Activated CD4-positive, alpha-beta T cell treated with anti-CD3 and anti-CD28 coated beads, Interleukin-2, Interleukin-6, amounts not matched to agents 100 ng/mL and 50 ng/mL, durations not matched to agents 16 hours and 8 hours (primary cell): ENCODE results near the gene ACTG2.
A peak's percentile ranks its signal among the peaks of the same experiment; 100 is the strongest.
"Not testable (repeated sequence)": the region's sequence is repeated elsewhere in the genome, so short reads cannot be mapped to it uniquely, and the experiment has no call there.

Experiments used
- DNase-seq: peaks from one replicate; pipeline ENCODE4 v3.0.0-alpha.2; 2020

ACTG2 gene

DNA sequence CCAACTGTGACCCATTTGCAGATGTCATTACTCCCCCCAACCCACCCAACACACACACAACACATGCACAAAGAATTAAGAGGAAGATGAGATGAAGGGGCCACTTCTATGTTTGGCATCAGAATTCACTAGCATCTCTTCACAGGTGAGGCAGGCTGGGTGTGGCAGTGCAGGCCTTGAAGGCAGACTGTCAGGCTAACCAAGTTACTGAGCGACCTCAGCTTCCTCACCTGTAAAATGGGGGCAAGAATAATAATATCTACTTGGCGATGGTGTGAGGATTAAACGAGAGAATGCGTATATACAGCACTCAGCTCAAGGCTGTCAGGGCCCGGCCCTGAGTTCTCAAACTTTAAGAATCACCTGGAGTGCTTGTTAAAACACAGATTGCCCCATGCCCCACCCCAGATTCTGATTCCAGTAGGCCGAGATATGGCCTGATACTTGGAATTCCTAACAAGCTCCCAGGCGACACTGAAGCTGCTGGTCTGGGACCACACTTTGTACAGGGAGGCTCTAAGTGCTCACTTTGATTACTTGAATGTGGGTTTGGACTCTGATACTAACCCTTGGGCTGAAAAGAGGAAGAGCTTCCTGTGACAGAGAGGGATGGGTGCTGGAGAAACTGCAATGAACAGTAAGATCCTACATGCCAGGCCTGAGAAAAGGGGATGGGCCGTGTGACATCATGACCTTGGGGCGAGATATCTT is 1.1 kb downstream of the ACTG2 start:
- DNase-seq: no peak

DNA sequence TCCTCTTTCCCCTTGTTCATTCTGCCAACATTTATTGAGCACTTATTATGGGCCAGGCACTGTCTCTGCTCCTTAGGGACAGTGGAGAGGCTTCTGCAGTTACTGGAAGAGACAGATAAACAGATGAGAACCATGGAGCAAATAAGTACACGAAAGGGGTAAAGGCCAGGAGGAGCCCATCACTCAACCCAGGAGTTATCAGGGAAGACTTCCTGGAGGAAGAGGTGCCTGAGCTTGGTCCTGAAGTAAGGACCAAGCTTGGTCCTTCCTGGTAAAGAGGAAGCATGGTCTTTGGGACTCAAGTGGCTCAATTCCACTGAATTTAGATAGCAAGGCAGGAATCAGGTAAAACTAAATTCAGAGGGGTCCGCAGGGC is 1.7 kb downstream of the ACTG2 start:
- no peak for DNase-seq

DNA sequence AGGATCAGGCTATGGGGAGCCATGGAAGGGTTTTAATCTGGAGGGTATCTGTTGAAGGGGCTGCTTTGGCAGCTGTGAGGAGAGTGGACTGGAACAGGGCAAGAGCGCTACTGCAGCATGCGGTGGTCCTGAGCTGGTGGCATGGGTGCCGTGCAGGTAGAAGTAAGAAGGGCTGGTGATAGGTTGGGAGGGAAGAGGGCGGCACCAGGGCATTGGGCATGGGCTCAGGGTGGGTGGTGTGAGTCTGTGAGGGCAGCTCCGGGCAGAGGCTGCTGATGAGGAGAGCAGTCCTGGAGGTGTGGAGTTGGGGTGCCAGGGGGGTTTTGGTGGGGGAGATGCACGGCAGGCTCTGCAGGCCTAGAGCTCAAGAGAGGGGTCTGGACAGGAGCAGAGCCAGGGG is 2.1 kb downstream of the ACTG2 start:
- DNase-seq: no peak

DNA sequence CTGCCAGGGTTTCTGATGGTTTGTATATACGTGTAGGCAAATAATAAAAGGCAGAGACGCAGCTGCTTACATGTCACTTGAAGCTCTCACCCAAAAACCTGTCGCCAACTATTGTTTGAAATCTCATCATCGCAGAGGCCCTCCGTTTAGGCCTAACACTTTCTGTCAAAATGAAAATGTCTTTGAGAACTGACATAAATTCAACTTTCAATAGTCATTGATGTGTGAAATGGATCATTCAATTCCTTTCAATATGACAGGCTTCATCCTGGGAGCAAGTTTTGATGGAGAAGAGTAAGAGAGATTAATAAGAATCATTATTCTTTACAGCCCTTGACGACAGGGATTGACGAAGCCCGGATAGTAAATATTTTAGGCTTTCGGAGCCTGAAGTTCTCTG is 2.7 kb downstream of the ACTG2 start:
- DNase-seq: peak; percentile 49

DNA sequence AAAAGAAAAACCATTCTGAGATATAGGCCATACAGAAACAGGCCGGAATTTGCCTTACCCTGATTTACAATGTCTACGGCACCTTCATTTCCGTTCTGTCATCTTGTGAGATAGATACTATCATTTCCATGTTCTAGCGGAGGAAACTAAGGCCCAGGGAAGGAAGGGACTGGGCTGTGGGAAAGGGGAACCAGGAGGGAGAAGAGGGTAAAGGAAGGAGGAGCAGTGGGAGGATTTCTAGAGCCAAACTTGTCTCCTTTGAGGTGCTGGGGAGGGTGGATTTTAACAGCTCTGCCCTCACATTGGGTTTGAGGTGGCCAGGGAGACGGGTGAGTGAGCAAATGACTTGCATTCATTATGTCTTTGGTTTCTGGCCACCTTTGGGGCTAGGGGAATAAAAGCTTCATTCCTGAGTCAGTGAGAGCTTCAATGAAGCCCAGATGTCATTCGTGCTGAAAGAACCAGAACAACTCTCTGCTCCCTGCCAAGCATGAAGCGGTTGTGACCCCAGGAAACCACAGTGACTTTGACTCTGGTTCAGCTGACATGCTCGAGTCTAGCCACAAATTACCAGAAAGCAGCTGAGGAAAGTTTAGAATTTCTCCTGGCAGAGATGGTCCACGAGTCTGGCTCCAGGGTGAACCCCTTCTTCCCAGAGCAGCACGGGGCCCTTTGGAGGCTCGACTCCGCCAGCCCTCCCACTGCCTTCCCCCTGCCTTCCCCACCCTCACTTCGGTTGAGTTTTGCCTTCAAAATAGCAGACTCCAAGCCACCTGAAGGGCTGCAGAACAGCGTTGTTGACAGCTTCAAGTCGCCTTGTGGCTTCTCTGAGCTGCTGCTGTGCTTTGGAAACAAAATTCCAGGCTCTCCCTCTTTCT is 3.8 kb downstream of the ACTG2 start:
- DNase-seq: peak; percentile 68

DNA sequence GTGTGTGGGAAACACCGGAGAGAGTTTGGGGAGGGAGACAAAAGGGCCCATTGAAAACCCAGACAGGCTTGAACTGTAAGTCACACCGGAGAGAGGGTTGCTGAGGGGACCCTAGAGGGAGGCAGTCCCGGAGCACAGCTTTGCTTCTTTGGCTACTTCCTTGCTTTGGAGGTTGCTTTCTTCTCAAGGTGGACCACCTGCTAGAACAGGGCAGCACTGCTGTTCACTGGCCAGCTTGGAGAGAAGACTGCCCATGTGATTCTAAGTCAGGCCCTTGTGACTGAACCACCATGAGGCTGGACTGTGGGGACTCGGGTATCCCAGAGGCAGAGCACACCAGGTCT is 4.4 kb downstream of the ACTG2 start:
- no peak for DNase-seq

DNA sequence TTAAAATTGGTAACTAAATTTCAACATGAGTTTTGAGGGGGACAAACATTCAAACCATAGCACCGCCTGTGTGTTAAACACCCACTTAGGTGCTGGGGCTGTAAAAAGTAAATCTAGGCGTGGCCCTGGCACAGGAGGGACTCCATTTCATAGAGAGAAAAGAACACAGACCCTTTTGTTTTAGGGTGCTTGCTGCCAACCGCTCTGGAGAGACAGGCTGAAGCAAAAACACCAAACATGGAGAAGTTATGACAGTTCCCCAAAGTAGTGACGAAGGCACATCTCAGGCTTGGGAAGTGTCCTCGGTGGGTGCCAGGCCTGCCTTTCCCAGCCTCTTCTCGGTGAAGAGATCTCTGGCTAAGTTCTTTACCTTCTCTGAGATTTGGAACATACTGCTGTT is 5.1 kb downstream of the ACTG2 start:
- no peak for DNase-seq

DNA sequence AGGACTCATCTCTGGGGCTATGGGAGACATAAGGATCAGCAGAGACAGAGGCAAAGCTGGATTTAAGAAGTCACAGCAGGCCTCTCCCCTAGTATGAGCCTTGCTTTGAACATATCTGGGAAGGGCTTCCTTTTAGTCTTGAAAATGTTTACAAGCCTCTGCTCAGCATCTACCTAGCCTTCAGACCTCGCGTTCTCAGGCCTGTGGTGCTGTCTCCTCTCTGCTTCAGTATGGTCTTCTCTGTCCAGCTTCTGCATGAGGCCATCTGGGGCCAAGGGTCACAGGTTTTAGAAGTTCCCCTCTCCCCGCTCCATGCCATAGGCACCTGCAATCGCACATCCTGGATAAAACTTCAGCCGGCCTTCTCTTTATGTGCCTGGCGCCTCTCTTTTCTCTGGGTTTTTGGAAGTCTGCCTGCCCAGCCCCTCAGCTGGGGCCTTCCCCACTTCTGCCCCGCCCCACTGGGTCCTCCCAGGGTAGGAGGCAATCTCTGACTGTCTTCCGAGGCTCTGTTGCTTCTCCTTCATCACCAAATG is 7.1 kb downstream of the ACTG2 start:
- no peak for DNase-seq

DNA sequence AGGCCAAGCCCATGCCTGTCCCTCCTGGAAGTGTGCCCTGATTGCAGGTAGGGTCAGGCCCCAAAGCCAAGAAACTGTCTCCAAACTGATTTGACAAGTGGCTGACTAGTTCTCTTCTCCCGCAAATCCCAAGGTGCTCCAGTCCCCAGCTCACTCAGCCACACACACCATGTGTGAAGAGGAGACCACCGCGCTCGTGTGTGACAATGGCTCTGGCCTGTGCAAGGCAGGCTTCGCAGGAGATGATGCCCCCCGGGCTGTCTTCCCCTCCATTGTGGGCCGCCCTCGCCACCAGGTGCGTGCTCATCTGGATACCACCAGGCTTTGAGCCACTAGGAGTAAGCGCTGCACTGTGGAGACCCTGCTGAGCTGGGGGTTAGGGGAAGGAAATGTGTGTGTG is 8.3 kb downstream of the ACTG2 start:
- no peak for DNase-seq

DNA sequence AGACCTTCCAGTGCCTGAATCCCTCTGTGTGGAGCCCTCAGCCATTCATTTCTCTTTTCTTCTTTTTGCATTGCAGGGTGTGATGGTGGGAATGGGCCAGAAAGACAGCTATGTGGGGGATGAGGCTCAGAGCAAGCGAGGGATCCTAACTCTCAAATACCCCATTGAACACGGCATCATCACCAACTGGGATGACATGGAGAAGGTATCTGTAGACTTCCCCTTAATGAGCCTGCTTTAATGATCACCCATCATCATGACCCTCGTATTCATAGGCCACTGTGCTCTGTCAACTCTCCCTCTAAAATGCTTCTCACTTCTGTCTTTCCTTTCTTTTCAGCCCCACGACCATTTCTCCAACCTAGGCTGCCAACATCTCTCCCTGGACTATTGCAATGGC is 9.5 kb downstream of the ACTG2 start:
- no peak for DNase-seq

DNA sequence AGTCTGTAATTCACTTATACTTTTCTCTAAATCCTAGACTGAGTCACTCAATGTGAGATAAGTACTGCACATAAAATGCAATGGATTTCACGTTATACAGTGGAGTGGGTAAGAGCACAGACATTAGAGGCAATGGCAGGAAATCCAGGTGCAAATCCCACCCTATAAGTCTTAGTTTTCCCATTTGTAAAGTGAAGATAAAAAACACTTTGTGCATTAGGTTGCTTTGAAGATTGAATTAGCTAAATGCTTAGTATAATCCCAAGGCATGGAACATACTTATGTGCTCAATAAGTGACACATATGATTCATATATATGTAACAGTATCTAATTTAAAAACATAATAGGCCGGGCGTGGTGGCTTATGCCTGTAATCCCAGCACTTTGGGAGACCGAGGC is 10.5 kb downstream of the ACTG2 start:
- DNase-seq: no peak

DNA sequence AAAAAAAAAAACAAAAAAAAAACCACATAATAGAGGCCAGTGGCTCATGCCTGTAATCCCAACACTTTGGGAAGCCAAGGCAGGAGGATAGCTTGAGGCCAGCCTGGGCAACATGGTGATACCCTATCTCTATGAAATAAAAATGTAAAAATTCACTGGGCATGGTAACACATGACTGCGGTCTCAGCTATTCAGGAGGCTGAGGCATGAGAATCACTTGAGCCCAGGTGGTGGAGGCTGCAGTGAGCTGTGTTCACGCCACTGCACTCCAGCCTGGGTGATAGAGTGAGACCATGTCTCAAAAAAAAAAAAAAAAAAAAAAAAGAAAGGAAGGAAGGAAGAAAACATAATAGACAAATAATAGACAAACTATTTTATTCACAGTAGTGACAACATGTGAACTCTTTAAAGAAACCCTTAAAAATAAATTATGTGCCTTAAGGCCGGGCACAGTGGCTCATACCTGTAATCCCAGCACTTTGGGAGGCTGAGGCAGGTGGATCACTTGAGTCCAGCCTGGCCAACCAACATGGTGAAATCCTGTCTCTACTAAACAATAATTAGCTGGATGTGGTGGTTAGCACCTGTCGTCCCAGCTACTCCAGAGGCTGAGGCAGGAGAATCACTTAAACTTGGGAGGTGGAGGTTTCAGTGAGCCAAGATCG is 11.3 kb downstream of the ACTG2 start:
- DNase-seq: not testable (repeated sequence)

DNA sequence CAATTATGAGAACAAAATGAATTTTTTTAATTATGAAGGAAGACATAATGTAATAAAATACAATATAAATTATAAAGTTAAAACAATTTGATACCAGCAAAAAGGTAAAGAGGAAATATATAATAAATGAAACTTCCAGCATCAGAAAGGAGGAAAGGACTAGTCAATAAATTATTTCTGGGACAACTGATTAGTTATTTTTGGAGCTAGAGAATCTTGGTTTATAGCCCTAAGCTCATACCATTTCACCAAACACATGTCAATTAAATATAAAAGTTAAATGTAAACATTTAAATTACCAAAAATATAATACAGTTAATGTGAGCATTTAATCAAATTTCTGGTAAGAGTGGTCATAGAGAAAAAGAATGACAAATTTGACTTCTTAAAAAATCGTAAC is 12.1 kb downstream of the ACTG2 start:
- no peak for DNase-seq

DNA sequence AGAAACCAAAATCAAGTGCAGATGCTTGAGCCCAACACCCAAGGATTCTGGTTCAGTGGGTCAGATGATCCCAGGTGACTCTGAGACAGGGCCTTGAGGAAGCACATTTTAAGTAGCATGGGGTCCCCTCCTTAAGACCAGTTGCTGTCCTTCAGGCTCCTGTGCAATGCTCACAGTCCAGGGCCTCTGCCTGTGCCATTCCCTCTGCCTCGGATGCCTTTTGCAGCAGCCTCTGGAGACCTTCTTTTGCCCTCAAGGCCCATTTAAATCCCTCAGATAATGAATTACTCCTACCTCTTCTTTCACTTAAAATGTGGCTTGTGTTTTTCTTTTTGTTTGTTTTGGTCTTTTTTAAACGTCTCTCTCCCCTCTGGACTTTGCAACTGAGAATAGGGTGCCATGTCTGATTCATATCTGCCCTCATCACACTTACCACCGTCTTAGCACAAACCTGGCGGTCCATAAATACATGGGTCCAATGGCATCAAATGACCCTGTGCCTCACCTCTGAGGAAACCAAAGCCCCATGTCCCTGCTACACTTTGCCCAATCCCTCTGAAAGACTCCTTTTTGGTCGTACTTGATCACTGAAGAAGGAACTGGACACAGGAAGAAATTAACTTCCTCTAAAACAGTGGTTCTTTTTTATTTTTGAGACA is 14.2 kb downstream of the ACTG2 start:
- DNase-seq: no peak

DNA sequence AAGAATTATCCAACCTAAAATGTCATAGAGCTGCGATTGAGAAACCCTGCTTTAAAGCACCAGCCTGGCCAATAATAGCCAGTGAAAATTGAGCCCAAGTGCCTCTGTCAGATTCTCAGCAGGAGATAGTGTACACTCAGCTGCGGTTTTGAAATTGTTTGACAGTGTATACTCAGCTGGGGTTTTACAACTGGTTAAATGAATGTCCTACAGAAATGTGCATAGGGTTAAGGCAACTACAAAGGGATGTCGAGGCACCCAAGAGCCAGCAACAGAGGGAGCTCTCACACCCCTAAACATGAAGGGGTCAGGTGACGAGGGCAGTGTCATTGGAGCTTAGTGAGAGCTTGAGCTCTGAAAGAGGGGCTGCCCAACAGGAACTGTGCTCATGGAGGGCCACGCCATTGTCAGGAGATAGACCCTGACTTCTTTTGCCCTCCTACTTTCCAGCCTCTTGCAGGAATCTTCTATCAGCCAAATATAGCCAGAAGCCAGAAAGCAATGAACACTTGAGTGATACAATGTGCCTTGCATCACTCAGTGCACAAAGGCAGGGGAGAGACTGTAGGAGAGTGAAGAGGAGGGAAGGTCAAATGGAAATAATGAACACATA is 15.1 kb downstream of the ACTG2 start:
- DNase-seq: peak; percentile 51

DNA sequence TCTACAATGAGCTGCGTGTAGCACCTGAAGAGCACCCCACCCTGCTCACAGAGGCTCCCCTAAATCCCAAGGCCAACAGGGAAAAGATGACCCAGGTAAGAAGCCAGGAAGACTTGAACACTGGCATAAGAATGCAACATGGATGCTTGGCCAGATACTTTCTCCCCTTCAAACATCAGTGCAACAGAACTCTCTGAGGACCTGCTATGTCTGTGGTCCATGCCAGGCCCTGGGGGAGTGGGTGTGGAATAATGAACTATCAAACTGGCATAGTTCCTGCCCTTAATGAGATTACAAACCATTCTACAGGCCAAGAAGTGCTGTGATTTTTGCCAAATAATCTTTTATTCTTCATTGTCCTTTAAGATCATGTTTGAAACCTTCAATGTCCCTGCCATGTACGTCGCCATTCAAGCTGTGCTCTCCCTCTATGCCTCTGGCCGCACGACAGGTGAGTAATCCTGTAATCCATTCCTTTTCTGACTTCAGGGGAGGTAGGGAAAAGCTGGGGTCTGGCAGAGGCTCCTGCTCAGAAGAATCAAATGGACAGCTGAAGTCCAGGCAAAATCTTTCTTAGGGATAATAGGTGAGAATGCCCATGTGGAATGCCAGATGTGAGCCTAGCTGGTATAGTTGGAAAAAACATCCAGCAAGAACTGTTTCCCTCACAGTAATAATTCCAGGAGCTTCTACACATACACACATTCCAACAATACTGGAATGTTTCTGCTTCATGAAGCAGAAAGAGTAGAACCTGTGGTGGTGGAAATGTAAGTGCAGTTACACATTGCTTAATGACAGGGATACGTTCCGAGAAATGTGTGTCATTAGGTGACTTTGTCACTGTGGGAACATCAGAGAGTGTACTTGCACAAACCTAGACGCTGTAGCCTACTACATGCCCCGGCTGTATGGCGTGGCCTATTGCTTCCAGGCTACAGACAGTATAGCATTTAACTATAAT is 16.2 kb downstream of the ACTG2 start:
- no peak for DNase-seq

DNA sequence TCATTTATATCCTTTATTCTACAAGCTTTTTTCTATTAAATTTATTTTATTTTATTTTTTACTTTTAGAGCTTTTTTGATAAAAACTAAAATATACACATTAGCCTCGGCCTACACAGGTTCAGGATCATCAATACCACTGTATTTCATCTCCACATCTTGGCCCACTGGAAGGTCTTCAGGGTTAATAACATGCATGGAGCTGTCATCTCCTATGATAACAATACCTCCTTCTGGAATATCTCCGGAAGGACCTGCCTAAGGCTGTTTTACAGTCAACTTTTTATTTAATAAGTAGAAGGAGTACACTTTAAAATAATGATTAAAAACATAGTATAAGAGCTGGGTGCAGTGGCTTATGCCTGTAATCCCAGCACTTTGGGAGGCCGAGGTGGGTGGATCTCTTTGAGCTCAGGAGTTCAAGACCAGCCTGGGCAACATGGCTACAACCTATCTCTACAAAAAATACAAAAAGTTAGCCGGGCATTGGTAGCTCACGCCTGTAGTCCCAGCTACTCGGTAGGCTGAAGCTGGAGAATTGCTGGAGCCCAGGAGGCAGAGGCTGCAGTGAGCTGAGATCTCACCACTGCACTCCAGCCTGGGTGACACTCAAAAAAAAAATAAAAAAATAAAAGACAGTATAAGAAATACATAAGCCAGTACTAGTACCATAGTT is 18.2 kb downstream of the ACTG2 start:
- DNase-seq: no peak

DNA sequence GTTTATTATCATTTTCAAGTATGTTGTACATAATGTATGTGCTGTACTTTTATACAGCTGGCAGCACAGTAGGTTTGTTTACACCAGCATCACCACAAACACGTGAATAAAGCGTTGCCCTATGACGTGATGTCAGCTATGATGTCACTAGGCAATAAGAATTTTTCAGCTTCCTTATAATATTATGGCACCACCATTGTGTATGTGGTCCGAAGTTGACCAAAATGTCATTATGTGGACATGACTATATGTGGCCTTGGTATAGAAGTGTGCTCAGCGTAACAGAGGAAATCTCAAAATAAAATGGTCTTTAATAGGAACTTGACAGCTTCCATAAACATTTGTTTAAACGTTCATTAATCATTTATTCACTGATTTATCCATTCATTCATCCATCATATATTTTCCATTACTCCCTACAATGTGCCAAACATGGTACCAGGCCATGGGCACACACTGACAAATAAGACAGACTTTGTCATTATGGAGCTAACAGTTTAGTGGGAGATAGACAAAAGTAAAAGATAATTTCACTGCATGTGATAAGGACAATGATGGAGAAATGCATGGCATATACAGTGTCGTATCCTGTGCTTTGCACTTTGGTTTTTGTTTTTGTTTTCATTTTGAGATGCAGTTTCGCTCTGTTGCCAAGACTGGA is 18.9 kb downstream of the ACTG2 start:
- DNase-seq: no peak

DNA sequence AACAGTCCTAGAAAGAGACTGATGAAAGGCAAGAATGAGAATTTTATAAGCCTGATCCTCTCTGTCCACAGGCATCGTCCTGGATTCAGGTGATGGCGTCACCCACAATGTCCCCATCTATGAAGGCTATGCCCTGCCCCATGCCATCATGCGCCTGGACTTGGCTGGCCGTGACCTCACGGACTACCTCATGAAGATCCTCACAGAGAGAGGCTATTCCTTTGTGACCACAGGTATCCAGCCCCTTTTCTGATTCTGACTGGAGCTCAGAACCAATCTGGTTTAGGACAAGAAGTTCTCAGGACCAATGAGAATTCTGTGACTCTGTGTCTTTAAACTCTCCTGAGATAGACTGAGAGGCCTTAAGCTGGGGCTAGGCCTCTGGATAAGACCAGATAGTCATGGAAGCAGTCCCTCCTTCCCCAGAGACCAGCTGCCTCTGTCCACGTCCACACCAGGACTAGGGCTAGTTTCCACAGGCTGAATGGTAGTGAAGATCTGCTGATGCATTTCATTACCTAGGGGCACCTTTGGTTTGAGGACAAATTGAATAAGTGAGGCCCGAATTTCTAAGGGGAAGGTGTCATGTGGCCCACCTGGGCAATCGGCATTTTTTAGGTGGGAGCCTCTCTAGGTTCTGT is 20.7 kb downstream of the ACTG2 start:
- no peak for DNase-seq

DNA sequence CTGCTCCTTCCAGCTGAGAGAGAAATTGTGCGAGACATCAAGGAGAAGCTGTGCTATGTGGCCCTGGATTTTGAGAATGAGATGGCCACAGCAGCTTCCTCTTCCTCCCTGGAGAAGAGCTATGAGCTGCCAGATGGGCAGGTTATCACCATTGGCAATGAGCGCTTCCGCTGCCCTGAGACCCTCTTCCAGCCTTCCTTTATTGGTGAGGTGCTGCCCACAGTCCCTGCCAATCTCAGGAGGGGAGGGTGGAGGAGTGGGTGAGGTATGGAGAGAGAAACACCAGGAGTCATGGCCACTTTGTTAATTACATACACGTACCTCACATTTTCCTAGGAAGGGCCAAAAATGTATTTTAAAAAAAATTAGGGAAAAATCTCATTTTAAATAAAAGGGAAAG is 21.9 kb downstream of the ACTG2 start:
- no peak for DNase-seq
